Stimulated activated naive CD8-positive, alpha-beta T cell treated with anti-CD3 and anti-CD28 coated beads, Interleukin-15, Interleukin-2, amounts not matched to agents 100 ng/mL and 50 ng/mL, for 24 hours (primary cell): ENCODE results near the gene SLC38A1.
A peak's percentile ranks its signal among the peaks of the same experiment; 100 is the strongest.

Source experiments
- H3K27ac Mint-ChIP-seq: one replicate; pipeline ENCODE4 v1.8.0; 2021; ENCODE audit warnings: mild to moderate bottlenecking, mixed read lengths
- H3K27me3 Mint-ChIP-seq: one replicate; pipeline ENCODE4 v1.8.0; 2021; ENCODE audit warnings: mixed read lengths
- H3K36me3 Mint-ChIP-seq: one replicate; pipeline ENCODE4 v1.8.0; 2021; ENCODE audit warnings: low read depth, mixed read lengths
- H3K4me1 Mint-ChIP-seq: one replicate; pipeline ENCODE4 v1.8.0; 2021; ENCODE audit warnings: low read depth, mixed read lengths
- H3K4me3 Mint-ChIP-seq: one replicate; pipeline ENCODE4 v1.8.0; 2021; ENCODE audit warnings: mild to moderate bottlenecking, mixed read lengths
- H3K9me3 Mint-ChIP-seq: one replicate; pipeline ENCODE4 v1.8.0; 2021; ENCODE audit warnings: mixed read lengths

SLC38A1 gene

GRCh38 chr12:46230983-46231382 is 37.9 kb downstream of the SLC38A1 start:
- Mint-ChIP-seq H3K27me3 (no peaks in the 10 kb centered on the region), H3K4me3 (peak overlapping the region; percentile 26), H3K36me3 (peaks cover 87% of the 10 kb centered on the region), H3K9me3 (no peaks in the 10 kb centered on the region), H3K27ac (peak overlapping the region; percentile 75), H3K4me1 (peaks cover 87% of the 10 kb centered on the region)

GRCh38 chr12:46230306-46230705 is 38.5 kb downstream of the SLC38A1 start:
- no peaks in the 10 kb centered on the region for H3K9me3 Mint-ChIP-seq
- no peak overlapping the region for H3K4me3 Mint-ChIP-seq
- peak overlapping the region; percentile 77 for H3K27ac Mint-ChIP-seq
- peaks cover 87% of the 10 kb centered on the region for H3K4me1 Mint-ChIP-seq
- peaks cover 87% of the 10 kb centered on the region for H3K36me3 Mint-ChIP-seq
- no peaks in the 10 kb centered on the region for H3K27me3 Mint-ChIP-seq

GRCh38 chr12:46227616-46228015 is 41.2 kb downstream of the SLC38A1 start:
- Mint-ChIP-seq H3K4me3 (no peak overlapping the region), H3K27ac (peak overlapping the region; percentile 76), H3K9me3 (no peaks in the 10 kb centered on the region), H3K27me3 (no peaks in the 10 kb centered on the region), H3K36me3 (peaks cover 96% of the 10 kb centered on the region), H3K4me1 (peaks cover 93% of the 10 kb centered on the region)

- H3K36me3 Mint-ChIP-seq, result peaks cover 100% of the 10 kb centered on the region
- peaks cover 93% of the 10 kb centered on the region for H3K4me1 Mint-ChIP-seq
- H3K27ac Mint-ChIP-seq, result peak overlapping the region; percentile 81
- no peak overlapping the region for H3K4me3 Mint-ChIP-seq
- no peaks in the 10 kb centered on the region for H3K9me3 Mint-ChIP-seq
- no peaks in the 10 kb centered on the region for H3K27me3 Mint-ChIP-seq
Measured at GRCh38 chr12:46224386-46224785, 44.5 kb downstream of the SLC38A1 start.

GRCh38 chr12:46223047-46223446 is 45.8 kb downstream of the SLC38A1 start:
- Mint-ChIP-seq H3K36me3 (peaks cover 100% of the 10 kb centered on the region), H3K27me3 (no peaks in the 10 kb centered on the region)

GRCh38 chr12:46222636-46223035 is 46.2 kb downstream of the SLC38A1 start:
- Mint-ChIP-seq H3K9me3 (no peaks in the 10 kb centered on the region), H3K27ac (peak overlapping the region; percentile 96), H3K4me3 (peak overlapping the region; percentile 25), H3K36me3 (peaks cover 99% of the 10 kb centered on the region), H3K4me1 (peaks cover 97% of the 10 kb centered on the region), H3K27me3 (no peaks in the 10 kb centered on the region)

More at GRCh38 chr12:46223047-46223446, 45.8 kb downstream of the SLC38A1 start:
- Mint-ChIP-seq H3K4me3 (peak overlapping the region; percentile 30), H3K4me1 (peaks cover 97% of the 10 kb centered on the region), H3K27ac (peak overlapping the region; percentile 96), H3K9me3 (no peaks in the 10 kb centered on the region)

GRCh38 chr12:46221255-46222128 is 47.4 kb downstream of the SLC38A1 start:
- H3K4me3 Mint-ChIP-seq, result peak overlapping the region; percentile 33

GRCh38 chr12:46219877-46220655 is 48.8 kb downstream of the SLC38A1 start:
- H3K4me3 Mint-ChIP-seq, result peak overlapping the region; percentile 84
- no peaks in the 10 kb centered on the region for H3K27me3 Mint-ChIP-seq
- peaks cover 92% of the 10 kb centered on the region for H3K36me3 Mint-ChIP-seq
- H3K9me3 Mint-ChIP-seq, result no peaks in the 10 kb centered on the region
- peaks cover 100% of the 10 kb centered on the region for H3K4me1 Mint-ChIP-seq
- peak overlapping the region; percentile 96 for H3K27ac Mint-ChIP-seq

More at GRCh38 chr12:46221255-46222128, 47.4 kb downstream of the SLC38A1 start:
- Mint-ChIP-seq H3K27me3 (no peaks in the 10 kb centered on the region), H3K27ac (peak overlapping the region; percentile 96), H3K9me3 (no peaks in the 10 kb centered on the region), H3K4me1 (peaks cover 100% of the 10 kb centered on the region), H3K36me3 (peaks cover 97% of the 10 kb centered on the region)

GRCh38 chr12:46219132-46219876 is 49.5 kb downstream of the SLC38A1 start:
- Mint-ChIP-seq H3K4me1 (peaks cover 100% of the 10 kb centered on the region), H3K9me3 (no peaks in the 10 kb centered on the region), H3K27ac (peak overlapping the region; percentile 96), H3K27me3 (no peaks in the 10 kb centered on the region), H3K4me3 (peak overlapping the region; percentile 84), H3K36me3 (peaks cover 85% of the 10 kb centered on the region)

- Mint-ChIP-seq H3K4me1 (peaks cover 99% of the 10 kb centered on the region), H3K9me3 (no peaks in the 10 kb centered on the region), H3K27me3 (no peaks in the 10 kb centered on the region), H3K36me3 (peaks cover 83% of the 10 kb centered on the region), H3K4me3 (peak overlapping the region; percentile 84), H3K27ac (peak overlapping the region; percentile 96)
Measured at GRCh38 chr12:46218322-46219095, 50.3 kb downstream of the SLC38A1 start.

GRCh38 chr12:46217541-46218321 is 51.1 kb downstream of the SLC38A1 start:
- H3K9me3 Mint-ChIP-seq, result no peaks in the 10 kb centered on the region
- peak overlapping the region; percentile 96 for H3K27ac Mint-ChIP-seq
- peak overlapping the region; percentile 84 for H3K4me3 Mint-ChIP-seq
- peaks cover 99% of the 10 kb centered on the region for H3K4me1 Mint-ChIP-seq
- peaks cover 83% of the 10 kb centered on the region for H3K36me3 Mint-ChIP-seq
- H3K27me3 Mint-ChIP-seq, result no peaks in the 10 kb centered on the region

- Mint-ChIP-seq H3K4me3 (peak overlapping the region; percentile 76), H3K27me3 (no peaks in the 10 kb centered on the region), H3K9me3 (no peaks in the 10 kb centered on the region), H3K27ac (peak overlapping the region; percentile 96), H3K36me3 (peaks cover 78% of the 10 kb centered on the region), H3K4me1 (peaks cover 99% of the 10 kb centered on the region)
Measured at GRCh38 chr12:46214668-46215436, 54.0 kb downstream of the SLC38A1 start.
